ENCODE data around the gene JAZF1. TPM values are rescaled to one million over a fixed set of nuclear protein-coding genes. Genes with fewer than 3 reads are reported as not detected.

JAZF1 gene
- polyA plus RNA-seq, 1 experiment = 18.0 TPM

GRCh38 chr7:28044825-28045224, 135.8 kb downstream of the JAZF1 start:
- ChIA-PET CTCF (interaction anchor here (1.3 kb wide), 1 partner anchor 17 kb away, joined by 6 read pairs; no protein-coding TSS in a partner anchor), POLR2A (no interaction called here)
- Histone ChIP-seq H3K9me3 (ENCODE audit: control insufficient read depth, insufficient read depth, low read length) (no peaks in the 10 kb centered on the region; the same call in 1 of the 2 replicates), H3K4me3 (ENCODE audit: low read depth, low read length) (no peak overlapping the region), H3K27ac (ENCODE audit: low read depth, low read length) (no peak overlapping the region), H3K27me3 (ENCODE audit: control insufficient read depth, insufficient read depth, low read length) (no peaks in the 10 kb centered on the region)
- no peak for TF ChIP-seq CTCF (IDR thresholded peaks at IDR 0.05; ENCODE audit: low read depth, low read length)
- no peak for DNase-seq (ENCODE audit: low read depth, low spot score)

GRCh38 chr7:28042721-28043120, 137.9 kb downstream of the JAZF1 start:
- ChIA-PET CTCF (interaction anchor here (1.2 kb wide), 1 partner anchor 51 kb away, joined by 4 read pairs; no protein-coding TSS in a partner anchor), POLR2A (no interaction called here)
- no peak overlapping the region for H3K27ac ChIP-seq (ENCODE audit: low read depth, low read length)

GRCh38 chr7:28041508-28042314, 138.9 kb downstream of the JAZF1 start:
- peak; percentile 53 for DNase-seq (ENCODE audit: low read depth, low spot score)
- H3K9me3 ChIP-seq (ENCODE audit: control insufficient read depth, insufficient read depth, low read length) = no peaks in the 10 kb centered on the region; the same call in 1 of the 2 replicates
- H3K27ac ChIP-seq (ENCODE audit: low read depth, low read length) = peak overlapping the region; percentile 83
- ChIA-PET POLR2A (no interaction called here), CTCF (interaction anchor here (1.0 to 4.4 kb wide), 4 partner anchors 20 to 296 kb away, joined by 3 to 23 read pairs (median 4); no protein-coding TSS in a partner anchor)
- H3K27me3 ChIP-seq (ENCODE audit: control insufficient read depth, insufficient read depth, low read length) = no peaks in the 10 kb centered on the region
- no peak for TF ChIP-seq CTCF (IDR thresholded peaks at IDR 0.05; ENCODE audit: low read depth, low read length)
- no peak overlapping the region for H3K4me3 ChIP-seq (ENCODE audit: low read depth, low read length)

More at GRCh38 chr7:28042721-28043120, 137.9 kb downstream of the JAZF1 start:
- H3K27me3 ChIP-seq (ENCODE audit: control insufficient read depth, insufficient read depth, low read length) = no peaks in the 10 kb centered on the region
- no peak for TF ChIP-seq CTCF (IDR thresholded peaks at IDR 0.05; ENCODE audit: low read depth, low read length)
- H3K9me3 ChIP-seq (ENCODE audit: control insufficient read depth, insufficient read depth, low read length) = no peaks in the 10 kb centered on the region; the same call in 1 of the 2 replicates
- no peak for DNase-seq (ENCODE audit: low read depth, low spot score)
- no peak overlapping the region for H3K4me3 ChIP-seq (ENCODE audit: low read depth, low read length)

- ChIA-PET CTCF (interaction anchor here (1.0 to 4.4 kb wide), 8 partner anchors 18 to 858 kb away, joined by 3 to 23 read pairs (median 4); no protein-coding TSS in a partner anchor), POLR2A (interaction anchor here (1.6 kb wide), 1 partner anchor 24 kb away, joined by 4 read pairs; no protein-coding TSS in a partner anchor)
- DNase-seq (ENCODE audit: low read depth, low spot score) = no peak
- TF ChIP-seq CTCF (IDR thresholded peaks at IDR 0.05; ENCODE audit: low read depth, low read length) = no peak
- Histone ChIP-seq H3K27me3 (ENCODE audit: control insufficient read depth, insufficient read depth, low read length) (no peaks in the 10 kb centered on the region), H3K4me3 (ENCODE audit: low read depth, low read length) (no peak overlapping the region), H3K9me3 (ENCODE audit: control insufficient read depth, insufficient read depth, low read length) (no peaks in the 10 kb centered on the region; the same call in 1 of the 2 replicates), H3K27ac (ENCODE audit: low read depth, low read length) (no peak overlapping the region)
These were observed 142.3 kb downstream of the JAZF1 start for GRCh38 chr7:28038175-28038797.

Data from AG04450 (cell line).